ENCODE data around the gene PLEKHM3. TPM values are rescaled to one million over a fixed set of nuclear protein-coding genes. Genes with fewer than 3 reads are reported as not detected.
A peak's percentile ranks its signal among the peaks of the same experiment; 100 is the strongest.

The PLEKHM3 gene
- total and polyA plus RNA-seq, 2 of the 13 experiments (the other 11 are each of a cell fraction or from before 2014, with no cell fraction given) = 4.5 to 4.7 TPM

DNA sequence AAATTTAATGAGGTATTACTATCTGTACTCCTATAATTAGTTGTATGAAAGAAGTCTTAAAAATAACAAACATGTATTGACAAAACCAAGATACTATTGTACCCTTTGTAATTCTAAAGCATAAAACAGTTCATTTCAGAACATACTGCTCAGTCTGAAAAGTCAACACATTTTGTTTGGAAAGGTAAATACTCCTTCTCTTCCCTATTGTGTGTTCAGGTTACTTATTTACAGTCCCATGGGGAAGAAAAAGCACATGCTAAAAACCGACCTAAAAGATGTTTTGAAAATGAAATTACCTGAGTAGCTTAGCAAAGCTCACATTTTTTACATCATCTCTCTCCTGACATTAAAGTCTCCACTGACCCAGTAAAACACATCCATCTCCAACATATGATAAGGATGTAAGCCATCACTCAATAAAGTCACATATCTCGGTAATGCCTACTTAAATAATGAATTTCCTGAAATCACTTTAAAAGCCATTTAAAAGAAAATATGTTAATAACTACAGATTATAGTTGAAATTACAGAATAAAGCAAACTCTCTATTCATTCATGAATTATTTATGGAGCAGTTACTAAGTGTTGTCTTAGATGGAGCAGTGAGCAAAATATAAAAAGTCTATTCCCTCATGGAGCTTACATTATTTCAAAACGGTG, 180.0 kb downstream of the PLEKHM3 start (continued):
- TF ChIP-seq ZNF709 (CRISPR knock-in tag; IDR thresholded peaks at IDR 0.05) (no peak), SOX6 (IDR thresholded peaks at IDR 0.05) (no peak), SOX6 (CRISPR knock-in tag; IDR thresholded peaks at IDR 0.05) (peak; percentile 99), HMG20A (CRISPR knock-in tag; IDR thresholded peaks at IDR 0.05; ENCODE audit: borderline replicate concordance) (peak; percentile 97), ZFP37 (CRISPR knock-in tag; IDR thresholded peaks at IDR 0.05; ENCODE audit: borderline replicate concordance) (no peak), ZNF772 (CRISPR knock-in tag; IDR thresholded peaks at IDR 0.05) (no peak), ZNF556 (CRISPR knock-in tag; IDR thresholded peaks at IDR 0.05; ENCODE audit: borderline replicate concordance) (no peak), GABPA (IDR thresholded peaks at IDR 0.05; ENCODE audit: low read depth, low read length) (no peak), GABPA (CRISPR knock-in tag; IDR thresholded peaks at IDR 0.05; ENCODE audit: low read depth) (no peak; the same call in 1 of the 2 replicates), ZNF256 (CRISPR knock-in tag; conservative IDR thresholded peaks at IDR 0.05) (no peak), BCL6 (CRISPR knock-in tag; IDR thresholded peaks at IDR 0.05) (peak; percentile 92), MAF1 (CRISPR knock-in tag; IDR thresholded peaks at IDR 0.05; ENCODE audit: borderline replicate concordance) (no peak), SMARCE1 (IDR thresholded peaks at IDR 0.05; ENCODE audit: borderline replicate concordance) (0 out of 2 replicates have a peak, but pooled peaks have one; percentile 17), GTF3A (CRISPR knock-in tag; conservative IDR thresholded peaks at IDR 0.05) (no peak), ZNF792 (CRISPR knock-in tag; IDR thresholded peaks at IDR 0.05) (peak; percentile 89), ARHGAP35 (CRISPR knock-in tag; IDR thresholded peaks at IDR 0.05; ENCODE audit: borderline replicate concordance) (no peak), MXI1 (IDR thresholded peaks at IDR 0.05; ENCODE audit: borderline replicate concordance, low read depth, low read length) (peak; percentile 78; the same call in 1 of the 3 replicates), NCOA2 (CRISPR knock-in tag; IDR thresholded peaks at IDR 0.05) (peak; percentile 96), AKAP8 (CRISPR knock-in tag; IDR thresholded peaks at IDR 0.05) (no peak; the same call in 1 of the 2 replicates), RFXANK (CRISPR knock-in tag; IDR thresholded peaks at IDR 0.05) (0 out of 2 replicates have a peak, but pooled peaks have one; percentile 2)
- TF ChIP-seq, protein P1, sequence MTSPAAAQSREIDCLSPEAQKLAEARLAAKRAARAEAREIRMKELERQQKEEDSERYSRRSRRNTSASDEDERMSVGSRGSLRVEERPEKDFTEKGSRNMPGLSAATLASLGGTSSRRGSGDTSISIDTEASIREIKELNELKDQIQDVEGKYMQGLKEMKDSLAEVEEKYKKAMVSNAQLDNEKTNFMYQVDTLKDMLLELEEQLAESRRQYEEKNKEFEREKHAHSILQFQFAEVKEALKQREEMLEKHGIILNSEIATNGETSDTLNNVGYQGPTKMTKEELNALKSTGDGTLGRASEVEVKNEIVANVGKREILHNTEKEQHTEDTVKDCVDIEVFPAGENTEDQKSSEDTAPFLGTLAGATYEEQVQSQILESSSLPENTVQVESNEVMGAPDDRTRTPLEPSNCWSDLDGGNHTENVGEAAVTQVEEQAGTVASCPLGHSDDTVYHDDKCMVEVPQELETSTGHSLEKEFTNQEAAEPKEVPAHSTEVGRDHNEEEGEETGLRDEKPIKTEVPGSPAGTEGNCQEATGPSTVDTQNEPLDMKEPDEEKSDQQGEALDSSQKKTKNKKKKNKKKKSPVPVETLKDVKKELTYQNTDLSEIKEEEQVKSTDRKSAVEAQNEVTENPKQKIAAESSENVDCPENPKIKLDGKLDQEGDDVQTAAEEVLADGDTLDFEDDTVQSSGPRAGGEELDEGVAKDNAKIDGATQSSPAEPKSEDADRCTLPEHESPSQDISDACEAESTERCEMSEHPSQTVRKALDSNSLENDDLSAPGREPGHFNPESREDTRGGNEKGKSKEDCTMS (CRISPR knock-in tag; conservative IDR thresholded peaks at IDR 0.05) = no peak
- TF ChIP-seq, protein P2, sequence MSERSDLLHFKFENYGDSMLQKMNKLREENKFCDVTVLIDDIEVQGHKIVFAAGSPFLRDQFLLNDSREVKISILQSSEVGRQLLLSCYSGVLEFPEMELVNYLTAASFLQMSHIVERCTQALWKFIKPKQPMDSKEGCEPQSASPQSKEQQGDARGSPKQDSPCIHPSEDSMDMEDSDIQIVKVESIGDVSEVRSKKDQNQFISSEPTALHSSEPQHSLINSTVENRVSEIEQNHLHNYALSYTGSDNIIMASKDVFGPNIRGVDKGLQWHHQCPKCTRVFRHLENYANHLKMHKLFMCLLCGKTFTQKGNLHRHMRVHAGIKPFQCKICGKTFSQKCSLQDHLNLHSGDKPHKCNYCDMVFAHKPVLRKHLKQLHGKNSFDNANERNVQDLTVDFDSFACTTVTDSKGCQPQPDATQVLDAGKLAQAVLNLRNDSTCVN (CRISPR knock-in tag; IDR thresholded peaks at IDR 0.05; ENCODE audit: borderline replicate concordance) = no peak
- TF ChIP-seq, protein P3, sequence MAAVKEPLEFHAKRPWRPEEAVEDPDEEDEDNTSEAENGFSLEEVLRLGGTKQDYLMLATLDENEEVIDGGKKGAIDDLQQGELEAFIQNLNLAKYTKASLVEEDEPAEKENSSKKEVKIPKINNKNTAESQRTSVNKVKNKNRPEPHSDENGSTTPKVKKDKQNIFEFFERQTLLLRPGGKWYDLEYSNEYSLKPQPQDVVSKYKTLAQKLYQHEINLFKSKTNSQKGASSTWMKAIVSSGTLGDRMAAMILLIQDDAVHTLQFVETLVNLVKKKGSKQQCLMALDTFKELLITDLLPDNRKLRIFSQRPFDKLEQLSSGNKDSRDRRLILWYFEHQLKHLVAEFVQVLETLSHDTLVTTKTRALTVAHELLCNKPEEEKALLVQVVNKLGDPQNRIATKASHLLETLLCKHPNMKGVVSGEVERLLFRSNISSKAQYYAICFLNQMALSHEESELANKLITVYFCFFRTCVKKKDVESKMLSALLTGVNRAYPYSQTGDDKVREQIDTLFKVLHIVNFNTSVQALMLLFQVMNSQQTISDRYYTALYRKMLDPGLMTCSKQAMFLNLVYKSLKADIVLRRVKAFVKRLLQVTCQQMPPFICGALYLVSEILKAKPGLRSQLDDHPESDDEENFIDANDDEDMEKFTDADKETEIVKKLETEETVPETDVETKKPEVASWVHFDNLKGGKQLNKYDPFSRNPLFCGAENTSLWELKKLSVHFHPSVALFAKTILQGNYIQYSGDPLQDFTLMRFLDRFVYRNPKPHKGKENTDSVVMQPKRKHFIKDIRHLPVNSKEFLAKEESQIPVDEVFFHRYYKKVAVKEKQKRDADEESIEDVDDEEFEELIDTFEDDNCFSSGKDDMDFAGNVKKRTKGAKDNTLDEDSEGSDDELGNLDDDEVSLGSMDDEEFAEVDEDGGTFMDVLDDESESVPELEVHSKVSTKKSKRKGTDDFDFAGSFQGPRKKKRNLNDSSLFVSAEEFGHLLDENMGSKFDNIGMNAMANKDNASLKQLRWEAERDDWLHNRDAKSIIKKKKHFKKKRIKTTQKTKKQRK (IDR thresholded peaks at IDR 0.05; ENCODE audit: low read length) = no peak

All from HepG2 (cell line).